GM19468 (cell line): ENCODE results near the gene MKNK2.
"Not testable (repeated sequence)": the region's sequence is repeated elsewhere in the genome, so short reads cannot be mapped to it uniquely, and the experiment has no call there.

Experiments used
- ATAC-seq: cut with Tn5 transposase; IDR thresholded peaks from one replicate; pipeline ENCODE4 v1.9.1; 2021; ENCODE audit warnings: mild to moderate bottlenecking, moderate library complexity, moderate number of reproducible peaks; ENCODE audit not compliant: unreplicated experiment; ENCODE audit errors: extremely low read depth

MKNK2 gene

DNA sequence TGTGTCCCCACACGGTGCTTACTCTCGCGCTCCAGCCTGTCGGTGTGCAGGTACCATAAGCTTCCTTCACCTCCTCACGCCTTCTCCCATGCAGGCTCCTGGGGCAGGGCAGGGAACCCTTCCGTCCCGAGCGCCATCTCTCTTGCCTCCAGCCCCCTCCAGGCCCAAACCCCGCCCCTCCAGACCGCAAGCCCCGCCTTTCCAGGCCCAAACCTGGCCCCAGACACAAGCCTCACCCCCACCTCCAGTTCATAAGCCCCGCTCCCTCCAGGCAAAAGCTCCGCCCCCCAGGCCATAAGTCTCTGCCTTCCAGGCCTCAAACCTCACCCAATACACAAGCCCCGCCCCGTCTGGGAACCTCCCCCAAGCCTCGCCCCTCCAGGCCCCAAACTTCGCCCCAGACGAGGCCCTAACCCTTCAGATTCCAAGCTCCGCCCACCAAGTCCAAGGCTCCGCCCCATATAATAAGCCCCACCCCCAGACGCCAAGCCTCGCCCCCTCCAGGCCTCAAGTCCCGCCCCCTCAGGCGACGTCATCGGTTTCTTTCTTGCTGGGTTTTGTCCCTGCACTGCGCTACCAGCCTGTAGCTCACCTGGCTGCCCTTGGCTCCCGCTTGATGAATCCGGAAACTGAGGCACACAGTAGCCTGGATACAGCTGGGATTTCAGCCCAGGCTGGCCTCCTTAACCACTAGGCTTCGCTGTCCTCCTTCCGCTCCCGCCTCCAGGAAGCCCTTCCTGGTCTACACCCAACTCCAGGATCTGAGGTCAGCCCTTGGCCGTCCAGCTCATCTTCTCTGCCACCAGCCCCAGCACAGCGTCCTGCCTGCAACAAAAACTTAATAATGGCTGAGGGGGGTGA lies 16.1 kb downstream of the MKNK2 start:
- ATAC-seq, result no peak

DNA sequence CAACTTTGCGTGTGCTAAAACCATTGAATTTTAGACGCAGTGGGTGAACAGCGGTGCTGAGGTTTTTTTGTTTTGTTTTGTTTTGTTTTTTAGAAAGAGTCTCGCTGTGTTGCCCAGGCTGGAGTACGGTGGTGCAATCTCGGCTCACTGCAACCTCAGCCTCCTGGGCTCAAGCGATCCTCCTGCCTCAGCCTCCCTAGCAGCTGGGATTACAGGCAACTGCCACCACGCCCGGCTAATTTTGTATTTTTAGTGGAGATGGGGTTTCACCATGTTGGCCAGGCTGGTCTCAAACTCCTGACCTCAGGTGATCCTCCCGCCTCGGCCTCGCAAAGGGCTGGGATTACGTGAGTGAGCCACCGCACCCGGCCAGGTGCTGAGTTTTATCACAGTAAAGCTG lies 16.8 kb downstream of the MKNK2 start:
- not testable (repeated sequence) for ATAC-seq

GRCh38 chr19:2033825-2034159 lies 17.3 kb downstream of the MKNK2 start:
- ATAC-seq, result no peak

DNA sequence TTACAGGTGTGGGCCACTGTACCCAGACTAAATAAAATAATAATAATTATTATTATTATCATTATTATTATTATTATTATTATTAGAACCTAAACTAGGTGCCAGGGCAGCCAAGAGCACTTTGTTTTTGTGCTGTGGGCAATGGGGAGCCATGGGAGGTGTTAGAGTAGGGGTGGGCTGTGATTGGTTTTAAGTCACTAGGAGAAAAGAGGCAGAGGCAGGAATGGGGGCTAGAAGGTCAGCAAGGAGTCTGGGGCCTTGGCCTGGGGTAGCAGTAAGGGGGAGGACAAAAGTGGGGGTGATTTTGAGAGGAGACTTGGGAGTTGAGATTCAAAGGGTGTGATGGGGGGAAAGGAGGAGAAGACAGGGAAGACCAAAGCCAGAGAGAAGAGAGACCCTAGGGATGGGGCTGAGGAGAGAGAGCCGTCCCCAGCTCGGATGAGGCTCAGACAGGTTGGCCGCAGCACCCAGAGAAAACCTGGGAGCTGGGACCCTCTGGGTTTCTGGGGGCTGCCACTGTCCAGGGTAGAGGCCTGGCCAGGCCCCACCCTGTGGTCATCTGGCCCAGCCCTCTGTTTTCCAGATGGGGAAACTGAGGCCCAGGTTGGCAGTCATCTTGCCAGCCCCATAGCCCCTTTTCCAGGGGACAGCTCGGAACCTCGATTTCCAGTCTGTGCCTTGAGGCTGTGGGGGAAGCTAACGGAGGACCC lies 17.8 kb downstream of the MKNK2 start:
- no peak for ATAC-seq

DNA sequence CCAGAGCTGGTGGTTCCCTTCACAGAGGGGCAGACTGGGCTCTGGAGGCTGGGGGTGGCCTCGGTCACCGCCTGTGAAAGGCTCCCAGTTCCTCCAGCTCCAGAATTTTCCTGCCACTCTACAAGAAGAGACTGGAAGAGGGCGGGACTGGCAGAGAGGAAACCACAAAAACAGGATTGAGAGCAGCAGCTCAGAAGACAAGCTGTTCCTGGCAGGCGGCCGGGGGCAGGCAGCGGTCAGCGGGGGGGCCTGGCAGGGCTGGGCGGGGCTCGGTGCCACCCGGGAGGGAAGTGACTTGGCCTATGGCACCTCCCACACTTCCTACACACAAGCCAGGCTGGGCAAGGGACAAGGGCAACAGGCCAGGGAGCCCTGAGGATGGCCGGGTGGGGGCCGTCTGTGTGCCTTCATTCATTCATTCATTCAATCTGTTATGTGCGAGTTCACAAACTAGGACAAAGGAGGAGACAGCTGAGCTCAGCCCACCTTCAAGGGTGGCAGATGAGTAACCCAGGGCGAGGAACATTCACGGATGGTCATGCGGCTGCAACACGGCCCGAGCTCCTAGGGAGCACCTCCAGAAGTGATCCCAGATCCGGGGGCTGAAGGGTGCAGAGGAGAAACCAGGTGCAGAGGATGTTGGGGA lies 18.6 kb downstream of the MKNK2 start:
- ATAC-seq, result no peak

DNA sequence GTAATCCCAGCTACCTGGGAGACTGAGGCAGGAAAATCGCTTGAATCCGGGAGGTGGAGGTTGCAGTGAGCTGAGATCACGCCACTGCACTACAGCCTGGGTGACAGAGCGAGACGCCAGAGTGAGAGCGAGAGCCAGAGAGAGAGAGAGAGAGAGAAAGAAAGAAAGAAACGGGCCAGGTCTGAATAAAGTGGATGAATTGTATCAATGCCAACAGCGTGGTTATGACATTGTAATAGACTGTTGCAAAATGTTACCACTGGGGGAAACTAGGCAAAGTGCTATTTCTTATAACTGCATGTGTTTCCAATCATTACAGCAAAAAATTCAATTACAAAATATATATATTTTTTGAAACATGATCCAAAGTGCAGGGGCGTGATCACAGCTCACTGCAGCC lies 23.7 kb downstream of the MKNK2 start:
- ATAC-seq, result no peak

DNA sequence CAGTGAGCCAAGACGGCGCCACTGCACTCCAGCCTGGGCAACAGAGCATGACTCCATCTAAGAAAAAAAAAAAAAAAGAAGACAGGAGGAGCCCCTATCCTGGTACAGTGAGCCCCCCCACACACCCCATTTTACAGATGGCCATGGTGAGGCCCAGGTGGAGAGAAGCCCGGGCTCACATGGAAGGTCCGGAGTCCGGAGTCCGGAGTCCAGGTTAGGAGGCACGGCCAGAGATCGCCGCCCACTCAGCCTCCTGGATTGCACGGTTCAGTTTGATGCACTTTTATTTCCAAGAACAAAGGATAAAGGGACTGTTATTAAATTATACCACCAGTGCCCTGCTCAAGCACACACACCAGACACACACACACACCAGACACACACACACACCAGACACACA lies 24.3 kb downstream of the MKNK2 start:
- no peak for ATAC-seq

DNA sequence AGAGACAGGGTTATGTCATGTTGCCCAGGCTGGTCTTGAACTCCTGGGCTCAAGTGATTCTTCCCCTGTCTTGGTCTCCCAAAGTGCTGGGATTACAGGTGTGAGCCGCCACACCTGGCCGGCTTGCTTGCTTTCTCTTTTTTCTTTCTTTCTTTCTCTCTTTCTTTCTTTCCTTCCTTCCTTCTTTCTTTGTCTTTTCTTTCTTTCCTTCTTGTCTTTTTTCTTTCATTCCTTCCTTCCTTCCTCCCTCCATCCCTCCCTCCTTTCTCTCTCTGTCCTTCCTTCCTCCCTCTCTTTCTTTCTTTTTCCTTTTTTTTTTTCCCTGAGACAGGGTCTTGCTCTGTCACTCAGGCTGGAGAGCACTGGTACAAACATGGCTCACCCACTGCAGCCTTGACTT lies 28.8 kb downstream of the MKNK2 start:
- ATAC-seq, result no peak

DNA sequence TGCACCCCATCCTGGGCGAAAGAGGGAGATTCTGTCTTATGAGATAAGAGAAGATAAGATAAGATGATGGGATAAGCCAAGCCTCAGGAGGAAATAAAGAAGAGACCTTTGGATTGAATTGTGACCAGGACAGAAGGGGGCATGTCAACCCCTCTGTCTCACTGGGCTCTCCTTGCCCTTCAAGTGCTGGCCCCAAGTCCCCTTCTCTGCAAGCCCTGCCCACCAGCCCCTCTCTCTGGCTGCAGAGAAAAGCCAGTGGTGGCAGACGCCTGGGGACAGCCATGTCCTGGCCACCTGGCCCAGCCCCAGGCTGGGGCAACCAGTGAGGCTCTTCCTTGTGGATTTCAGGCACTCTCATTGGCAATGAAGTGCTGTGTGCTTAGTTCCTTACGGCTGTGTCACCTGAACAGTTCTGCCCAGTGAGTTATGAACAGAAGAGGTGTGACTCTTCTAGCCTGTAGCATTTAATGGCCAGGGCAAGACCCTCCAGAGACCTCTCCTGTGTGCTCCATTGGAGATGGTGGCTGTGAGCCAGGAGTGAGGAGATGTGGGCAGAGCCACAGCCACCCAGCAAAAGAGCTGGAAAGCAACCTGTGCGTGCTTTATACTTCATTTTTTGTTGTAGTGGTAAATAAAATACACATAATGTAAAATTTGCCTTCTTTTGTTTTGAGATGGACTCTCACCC lies 29.4 kb downstream of the MKNK2 start:
- ATAC-seq, result no peak

DNA sequence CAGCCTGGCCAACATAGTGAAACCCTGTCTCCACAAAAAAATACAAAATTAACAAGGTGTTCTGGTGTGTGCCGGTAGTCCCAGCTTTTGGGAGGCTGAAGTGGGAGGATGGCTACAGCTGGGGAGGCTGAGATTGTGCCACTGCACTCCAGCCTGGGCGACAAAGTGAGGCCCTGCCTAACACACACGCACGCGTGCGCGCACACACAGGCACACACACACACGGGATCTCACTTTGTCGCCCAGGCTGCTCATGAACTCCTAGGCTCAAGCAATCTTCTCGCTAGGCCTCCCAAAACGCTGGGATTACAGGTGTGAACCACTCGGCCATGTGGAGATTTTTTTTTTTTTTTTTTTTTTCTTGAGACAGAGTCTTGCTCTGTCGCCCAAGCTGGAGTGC lies 32.3 kb downstream of the MKNK2 start:
- no peak for ATAC-seq

GRCh38 chr19:2016041-2016807 lies 34.8 kb downstream of the MKNK2 start:
- ATAC-seq, result no peak

DNA sequence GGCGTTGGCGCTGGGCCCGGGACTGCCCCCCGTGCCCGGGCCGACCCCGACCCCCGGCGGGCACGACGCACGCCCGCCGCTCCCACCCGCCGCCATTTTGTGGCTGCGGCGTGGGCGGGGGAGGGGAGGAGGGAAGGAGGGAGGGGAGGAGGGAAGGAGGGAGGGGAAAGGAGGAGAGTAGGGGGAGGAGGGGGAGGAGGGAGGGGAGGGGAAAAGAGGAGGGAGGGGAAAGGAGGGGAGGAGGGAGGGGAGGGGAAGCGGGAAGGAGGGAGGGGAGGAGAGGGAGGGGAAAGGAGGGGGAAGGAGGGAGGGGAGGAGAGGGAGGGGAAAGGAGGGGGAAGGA lies 35.5 kb downstream of the MKNK2 start, which contains the start of gene BTBD2:
BTBD2 (minus strand) TSS at position 107 of the 343 bp plus-strand sequence; CDS start at position 96, 11 bp downstream.
- no peak for ATAC-seq

DNA sequence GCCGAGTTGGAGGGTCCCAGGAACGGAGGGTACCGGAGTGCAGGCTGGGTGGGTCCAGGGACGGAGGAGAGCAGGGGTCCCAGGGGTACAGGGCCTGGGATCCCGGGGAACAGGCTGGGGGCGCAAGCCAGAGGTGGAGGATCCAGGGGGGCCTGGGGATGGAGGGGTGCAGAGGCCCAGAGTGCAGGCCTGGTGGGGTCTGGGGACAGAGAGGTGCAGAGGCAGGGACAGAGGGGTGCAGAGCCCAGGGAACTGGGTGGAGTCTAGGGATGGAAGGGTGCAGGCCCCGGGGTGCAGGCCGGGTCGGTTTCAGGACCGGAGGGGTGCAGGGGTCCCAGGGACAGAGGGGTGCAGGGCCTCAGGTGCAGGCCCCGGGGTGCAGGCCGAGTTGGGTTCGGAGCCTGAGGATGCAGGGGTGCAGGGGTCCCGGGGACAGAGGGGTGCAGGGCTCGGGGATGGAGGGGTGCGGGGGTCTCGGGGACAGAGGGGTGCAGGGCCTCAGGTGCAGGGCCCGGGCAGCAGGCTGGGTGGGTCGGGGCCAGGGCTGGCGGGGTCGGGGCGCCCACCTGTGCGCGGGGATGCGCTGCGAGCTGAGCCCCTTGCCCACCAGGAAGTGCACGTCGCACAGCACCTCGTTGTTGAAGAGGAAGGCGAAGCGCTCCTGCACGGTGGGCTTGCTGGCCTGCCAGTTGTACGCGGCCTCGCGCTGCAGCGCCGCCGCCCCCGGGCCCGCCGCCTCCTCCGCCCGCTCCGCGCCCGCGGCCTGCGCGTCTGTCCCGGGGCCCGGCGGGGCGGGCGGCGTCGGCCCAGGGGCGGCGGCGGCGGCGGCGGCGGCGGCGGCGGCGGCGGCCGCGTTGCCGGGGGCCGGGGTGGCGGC lies 36.1 kb downstream of the MKNK2 start:
- ATAC-seq, result no peak

- no peak for ATAC-seq
Observed at GRCh38 chr19:2014131-2014571, 36.9 kb downstream of the MKNK2 start.

DNA sequence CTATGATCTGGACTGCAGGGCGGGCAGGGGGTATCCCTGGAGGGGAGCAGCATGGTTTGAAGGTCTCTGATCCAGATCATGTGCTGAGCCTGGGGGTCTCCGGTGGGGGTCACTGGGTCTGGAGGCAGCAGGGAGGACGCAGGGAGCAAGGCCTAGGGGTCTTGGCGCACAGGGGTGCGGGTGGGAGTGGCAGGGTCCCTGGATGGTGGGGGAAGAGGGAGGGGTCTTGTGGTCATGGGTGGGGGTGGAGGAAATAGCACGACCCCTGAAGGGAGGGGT lies 37.4 kb downstream of the MKNK2 start:
- no peak for ATAC-seq

DNA sequence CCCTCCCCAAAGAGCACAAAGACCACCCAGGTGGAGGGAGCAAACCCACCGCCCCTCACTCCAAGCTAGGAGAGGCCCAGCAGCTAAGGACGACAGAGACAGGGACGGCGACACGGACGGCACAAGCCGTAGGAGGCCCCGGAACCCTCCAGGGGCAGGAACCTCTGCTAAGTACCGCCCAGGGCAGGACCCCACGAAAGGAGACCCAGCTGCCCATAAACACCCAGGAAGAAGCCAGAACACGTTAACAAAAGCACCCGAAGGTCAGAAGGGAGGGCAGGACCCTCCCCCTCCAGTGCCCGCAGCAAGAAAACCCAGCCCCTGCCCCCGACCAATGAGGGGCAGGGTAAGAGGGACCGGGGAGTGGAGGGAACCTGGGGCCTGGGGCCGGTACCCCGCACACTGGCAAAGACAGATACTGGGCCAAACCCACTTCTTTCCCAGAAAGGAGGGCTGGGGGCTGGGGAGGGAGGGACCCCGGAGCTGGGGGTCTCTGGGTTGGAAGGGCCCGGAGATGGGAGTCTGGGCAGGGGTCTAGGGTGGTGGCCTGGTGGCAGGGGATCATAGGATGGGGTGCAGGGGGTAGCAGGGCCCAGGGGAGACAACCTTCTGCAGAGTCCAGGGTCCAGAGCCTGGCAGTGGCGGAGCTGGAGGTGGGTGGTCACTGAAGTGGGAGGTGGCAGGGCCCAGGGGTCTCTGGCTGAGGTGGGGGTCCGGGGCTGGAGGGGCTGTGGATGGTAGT lies 37.9 kb downstream of the MKNK2 start:
- no peak for ATAC-seq

GRCh38 chr19:2011169-2011568 lies 39.9 kb downstream of the MKNK2 start:
- no peak for ATAC-seq

DNA sequence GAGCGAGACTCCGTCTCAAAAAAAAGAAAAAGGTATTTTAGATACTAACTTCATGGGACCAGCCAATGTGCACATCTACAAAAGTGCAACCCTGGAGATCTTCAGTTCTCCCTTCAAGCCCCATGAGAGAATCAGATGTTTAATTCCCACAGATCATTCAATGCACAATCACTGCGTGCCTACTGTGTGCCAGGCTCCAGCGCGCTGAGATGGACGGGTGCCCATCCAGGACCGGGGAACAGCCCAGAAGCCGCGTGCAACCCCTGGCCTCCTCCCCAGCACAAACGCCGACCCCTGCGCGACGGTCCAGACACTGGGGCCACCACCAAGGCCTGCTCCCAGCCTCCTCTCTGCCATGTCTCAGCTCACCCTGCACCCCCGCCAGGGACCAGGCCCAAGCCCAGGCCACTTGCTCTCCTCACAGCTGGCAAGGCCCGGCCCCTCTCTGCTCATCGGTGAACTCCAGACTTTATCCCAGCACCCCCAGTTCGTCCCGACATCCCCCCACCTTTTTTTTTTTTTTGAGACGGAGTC lies 40.8 kb downstream of the MKNK2 start:
- ATAC-seq, result no peak
